ENCODE data around the gene RYR2.

RYR2 gene

DNA sequence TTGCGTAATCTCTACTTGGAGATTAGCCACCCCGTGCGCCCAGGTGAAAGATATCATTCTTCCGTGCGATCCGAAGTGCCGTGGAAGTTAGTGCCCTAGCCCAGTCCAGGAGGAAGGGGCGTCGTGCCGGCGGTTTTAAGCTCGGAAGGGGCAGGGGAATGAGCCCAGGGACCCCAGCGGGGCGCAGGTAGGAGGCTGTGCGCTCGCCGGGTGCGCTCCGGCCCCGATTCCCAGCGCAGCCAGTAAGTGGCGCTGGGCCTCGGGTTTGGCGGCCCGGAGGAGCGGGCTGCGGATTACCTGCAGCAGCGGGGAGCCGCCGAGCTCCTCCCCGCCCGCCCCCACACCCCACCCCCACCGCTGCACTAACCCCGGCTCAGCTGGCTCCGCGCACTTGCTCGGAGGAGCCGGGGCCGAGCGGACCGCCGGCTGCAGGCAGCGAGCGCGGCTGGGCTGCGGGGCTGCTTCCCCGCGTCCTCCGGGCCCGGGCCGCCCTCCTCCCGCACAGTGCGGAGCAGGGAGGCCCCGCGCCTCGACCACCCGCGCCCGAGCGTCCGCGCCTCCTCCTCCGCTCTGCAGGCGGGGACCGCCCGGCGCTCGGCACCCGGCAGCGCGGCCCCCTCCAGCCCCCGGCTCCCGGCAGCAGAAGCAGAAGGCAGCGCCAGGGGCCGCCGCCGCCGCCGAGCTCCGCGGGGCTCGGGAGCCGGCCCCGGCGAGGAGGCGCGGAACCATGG is at the start of gene RYR2:
Gene RYR2, plus strand, starts transcription at position 390 of the 731 bp plus-strand sequence. Its CDS starts 338 bp downstream, at position 728.
- no peak for DNase-seq (ENCODE audit: low read depth)

DNA sequence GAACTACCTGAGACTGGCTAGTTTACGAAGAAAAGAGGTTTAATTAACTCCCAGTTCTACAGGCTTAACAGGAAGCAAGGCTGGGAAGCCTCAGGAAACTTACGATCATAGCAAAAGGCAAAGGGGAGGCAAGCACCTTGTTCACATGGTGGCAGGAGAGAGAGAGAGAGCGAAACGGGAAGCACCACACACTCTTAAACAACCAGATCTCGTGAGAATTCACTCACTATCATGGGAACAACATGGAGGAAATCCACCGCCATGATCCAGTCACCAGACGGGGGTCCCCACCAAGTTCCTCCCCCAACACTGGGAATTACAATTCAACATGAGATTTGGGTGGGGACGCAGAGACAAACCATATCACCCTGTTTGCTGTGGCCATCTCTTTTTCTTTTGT is 49.5 kb upstream of the RYR2 start:
- no peak for DNase-seq (ENCODE audit: low read depth)

GRCh38 chr1:236994450-236994849 is 47.5 kb upstream of the RYR2 start:
- DNase-seq (ENCODE audit: low read depth) = no peak

- DNase-seq (ENCODE audit: low read depth) = no peak
Measured at GRCh38 chr1:236997361-236997760, 44.6 kb upstream of the RYR2 start.

GRCh38 chr1:236997882-236998281 is 44.1 kb upstream of the RYR2 start:
- DNase-seq (ENCODE audit: low read depth) = no peak

- no peak for DNase-seq (ENCODE audit: low read depth)
Measured at GRCh38 chr1:236998546-236998945, 43.4 kb upstream of the RYR2 start.

GRCh38 chr1:237000191-237000590 is 41.8 kb upstream of the RYR2 start:
- DNase-seq (ENCODE audit: low read depth) = no peak

DNA sequence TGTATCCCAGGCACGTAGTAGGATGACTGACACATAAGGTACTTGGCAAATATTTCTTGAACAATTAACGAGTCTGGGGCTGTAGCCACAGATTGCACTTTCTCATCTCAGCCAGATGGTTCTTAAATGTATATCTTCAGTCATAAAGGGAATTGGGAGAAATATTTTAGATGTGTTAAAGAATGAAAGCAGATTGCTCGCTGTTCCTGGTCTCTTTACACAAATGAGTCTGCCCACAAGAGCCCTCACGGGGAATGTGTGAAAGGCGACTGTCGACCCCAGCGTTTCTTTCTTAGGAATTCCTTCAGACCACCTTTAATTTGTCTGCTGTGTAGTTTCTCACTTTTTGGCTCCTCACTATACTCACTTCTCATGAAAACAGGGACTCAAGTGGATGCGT is 38.5 kb upstream of the RYR2 start:
- DNase-seq (ENCODE audit: low read depth) = no peak

DNA sequence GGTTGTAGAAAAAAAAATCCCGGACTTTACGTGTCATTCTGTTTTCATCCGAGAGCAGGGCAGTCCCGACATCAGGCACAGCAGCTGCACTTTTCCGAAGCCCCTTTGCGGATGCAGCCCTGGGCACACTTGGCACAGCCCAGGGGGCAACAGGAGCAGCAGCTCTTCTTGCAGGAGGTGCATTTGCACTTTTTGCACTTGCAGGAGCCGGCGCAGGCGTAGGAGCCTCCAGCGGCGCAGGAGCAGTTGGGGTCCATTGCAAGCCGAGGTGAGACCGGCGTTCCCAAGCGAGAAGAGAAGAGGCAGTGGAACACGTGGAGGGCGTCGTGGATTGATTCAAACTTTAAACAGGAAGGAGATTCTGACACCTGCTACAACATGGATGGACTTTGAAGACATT is 37.9 kb upstream of the RYR2 start, which contains the start of gene MT1HL1:
Gene MT1HL1, minus strand, starts transcription at position 326 of the 400 bp plus-strand sequence. Its CDS starts 69 bp downstream, at position 257.
- DNase-seq (ENCODE audit: low read depth) = no peak

GRCh38 chr1:237005674-237006073 is 36.3 kb upstream of the RYR2 start:
- DNase-seq (ENCODE audit: low read depth) = no peak

DNA sequence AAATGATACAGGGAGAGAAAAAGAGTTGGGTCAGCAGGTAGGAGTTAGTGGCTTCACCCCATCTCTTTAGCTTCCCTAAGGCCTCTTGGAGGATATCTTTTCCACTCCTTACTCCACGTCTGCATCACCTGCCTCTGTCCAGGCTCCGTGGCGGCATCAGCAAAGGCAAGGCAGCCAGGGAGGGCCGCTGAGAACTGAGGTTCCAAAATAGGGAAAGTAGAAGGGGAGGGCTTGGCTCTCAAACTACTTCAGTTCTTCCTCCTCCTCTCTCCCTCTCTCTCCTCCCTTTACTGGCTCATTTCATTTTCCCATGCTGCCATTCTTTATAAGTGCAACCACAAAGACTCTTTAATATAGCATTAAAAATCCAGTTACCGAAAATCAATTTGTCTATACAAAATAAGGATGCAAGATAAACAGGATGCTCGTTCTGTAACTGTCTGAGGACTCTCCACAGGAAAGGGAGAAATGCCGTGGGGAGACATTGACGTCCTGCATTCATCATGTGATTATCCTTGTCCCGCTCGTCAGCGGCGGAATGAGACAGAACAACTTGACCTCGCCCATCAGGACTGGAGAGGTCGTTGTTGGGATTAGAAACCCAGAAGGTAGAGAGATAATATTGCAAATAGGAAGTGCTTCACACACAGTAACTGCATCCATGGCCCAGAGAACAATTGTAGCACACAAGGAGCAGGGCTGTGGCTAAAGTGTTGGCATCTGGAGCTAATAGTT is 34.7 kb upstream of the RYR2 start:
- DNase-seq (ENCODE audit: low read depth) = no peak

DNA sequence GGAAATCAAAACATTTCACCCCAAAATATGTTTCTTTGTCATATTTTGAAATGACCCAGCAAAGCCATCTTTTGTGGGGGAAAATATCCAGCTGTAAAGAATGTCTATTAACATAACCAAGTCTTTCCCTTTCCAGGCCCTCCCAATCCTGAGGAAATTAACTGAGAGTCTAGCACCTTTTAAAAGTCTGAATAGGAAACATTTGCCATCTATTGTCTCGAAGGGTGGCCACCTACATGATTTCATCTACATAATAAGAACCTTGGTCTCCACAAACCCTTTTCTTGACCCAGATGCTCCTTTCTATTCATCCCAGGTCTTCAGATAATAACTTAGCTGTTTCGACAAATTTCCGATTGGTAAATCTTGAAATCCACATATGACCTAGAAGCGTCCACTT is 32.4 kb upstream of the RYR2 start:
- no peak for DNase-seq (ENCODE audit: low read depth)

DNA sequence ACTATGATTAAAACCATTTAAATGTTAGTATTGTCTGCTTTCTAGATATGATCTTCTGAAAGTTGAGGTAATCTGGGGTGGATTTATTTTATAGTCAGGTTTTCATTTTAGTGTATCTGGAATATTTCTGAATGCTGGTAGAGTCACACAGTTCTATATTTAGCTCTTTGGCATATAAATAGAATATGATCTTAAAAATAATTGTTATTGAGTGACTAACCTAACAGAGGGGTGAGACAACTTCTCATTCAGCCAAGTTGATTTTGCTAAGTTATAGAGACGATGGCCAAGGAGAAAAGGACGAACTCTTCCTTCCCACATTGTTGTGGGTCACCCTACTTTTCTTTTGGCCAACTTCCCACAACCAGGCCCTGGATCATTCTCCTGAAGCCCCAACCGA is 30.6 kb upstream of the RYR2 start:
- DNase-seq (ENCODE audit: low read depth) = no peak

- no peak for DNase-seq (ENCODE audit: low read depth)
Measured at GRCh38 chr1:237012361-237012760, 29.6 kb upstream of the RYR2 start.

DNA sequence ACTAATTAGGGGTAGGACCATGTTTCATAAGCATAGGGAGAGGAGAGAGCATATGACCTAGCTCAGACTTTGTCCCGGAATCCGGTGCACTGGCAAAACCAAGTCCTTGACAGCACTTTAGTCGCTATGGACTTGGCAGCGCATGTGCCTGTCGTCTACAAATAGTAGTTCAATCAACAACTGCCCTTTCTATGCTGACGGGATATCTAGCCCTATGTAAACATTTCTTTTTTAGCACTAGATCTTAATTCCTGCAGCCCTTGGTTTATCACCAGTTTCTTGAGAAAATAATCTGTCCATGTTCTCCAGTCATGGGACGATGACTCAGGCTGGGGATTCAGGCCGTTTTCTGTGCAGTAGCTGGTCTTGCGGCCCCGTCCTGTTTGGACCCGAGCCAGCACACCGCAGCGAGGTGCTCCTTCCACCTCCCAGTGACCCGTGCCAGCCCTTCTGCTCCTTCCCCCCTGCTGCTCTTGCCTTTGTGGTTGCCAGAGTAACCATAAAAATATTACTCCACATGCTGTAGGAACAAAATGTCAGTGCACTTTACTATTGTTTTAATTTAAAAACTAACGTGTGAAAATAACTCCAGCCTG is 29.1 kb upstream of the RYR2 start:
- no peak for DNase-seq (ENCODE audit: low read depth)

- DNase-seq (ENCODE audit: low read depth) = no peak
Measured at GRCh38 chr1:237013608-237014007, 28.4 kb upstream of the RYR2 start.

DNA sequence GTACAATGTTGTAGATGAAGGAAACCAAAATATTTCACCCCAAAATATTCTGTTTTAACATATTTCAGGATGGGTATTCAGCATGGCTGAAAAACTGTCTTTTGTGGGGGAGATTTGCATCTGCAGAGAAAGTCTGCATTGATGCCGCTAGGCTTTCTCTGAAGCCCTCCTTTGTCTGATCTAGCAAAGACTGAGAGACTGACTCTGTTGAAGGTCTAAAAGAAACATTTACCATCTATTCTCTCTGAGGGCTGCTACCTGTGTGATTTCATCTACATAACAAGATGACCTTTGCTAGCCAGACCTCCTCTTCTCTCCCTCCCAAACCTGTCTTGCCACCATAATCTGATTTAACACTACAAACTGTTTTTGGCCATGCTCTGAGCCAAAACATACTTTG is 25.4 kb upstream of the RYR2 start:
- DNase-seq (ENCODE audit: low read depth) = no peak

GRCh38 chr1:237018896-237019295 is 23.1 kb upstream of the RYR2 start:
- DNase-seq (ENCODE audit: low read depth) = no peak

- no peak for DNase-seq (ENCODE audit: low read depth)
Measured at GRCh38 chr1:237025358-237026074, 16.5 kb upstream of the RYR2 start.

DNA sequence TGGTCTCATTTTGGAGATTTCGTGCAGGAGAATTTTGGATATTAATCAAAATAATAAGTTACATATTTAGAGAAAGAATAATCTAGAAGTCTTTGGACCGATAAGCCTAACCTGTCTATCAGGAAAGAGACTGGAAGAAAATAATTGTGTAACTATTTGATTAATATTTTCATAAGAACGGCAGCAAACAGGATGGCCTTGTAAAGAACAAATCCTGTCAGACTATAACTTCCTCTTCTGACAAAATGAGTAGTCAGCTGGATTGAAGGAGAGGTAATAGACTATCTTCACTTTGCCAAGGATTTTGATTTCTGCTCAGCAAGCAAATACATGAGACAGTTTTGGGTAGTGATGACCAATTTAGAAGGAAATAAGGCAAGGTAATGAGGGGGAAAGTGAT is 12.7 kb upstream of the RYR2 start:
- no peak for DNase-seq (ENCODE audit: low read depth)

DNA sequence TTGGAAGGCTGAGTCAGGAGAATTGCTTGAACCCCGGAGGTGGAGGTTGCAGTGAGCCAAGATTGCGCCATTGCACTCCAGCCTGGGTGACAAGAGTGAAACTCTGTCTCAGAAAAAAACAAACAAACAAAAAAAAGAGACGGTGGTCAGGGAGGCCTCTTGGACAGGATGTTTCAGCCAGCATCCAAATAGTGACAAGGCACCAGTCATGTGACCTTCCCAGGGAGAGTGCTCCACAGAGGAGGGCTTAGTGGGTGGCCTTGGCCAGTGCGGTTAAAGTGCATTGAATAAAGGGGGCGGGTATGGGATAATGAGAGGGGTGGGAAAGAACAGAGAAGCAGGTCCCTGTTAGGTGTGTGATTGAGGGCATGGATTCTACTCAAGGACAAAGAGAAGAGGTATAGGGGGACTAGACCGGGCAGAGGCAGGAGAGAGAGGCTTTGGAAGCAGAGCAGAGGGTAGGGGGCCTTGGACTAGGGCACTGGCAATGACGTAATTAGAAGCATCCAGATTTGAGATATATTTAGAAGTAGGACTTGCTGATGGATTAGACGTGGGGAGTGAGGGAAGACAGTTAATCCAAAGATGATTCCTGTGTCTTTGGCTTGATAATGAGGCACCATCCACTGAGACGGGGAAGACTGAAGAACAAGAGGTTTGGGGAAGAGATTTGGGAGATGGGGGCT is 12.0 kb upstream of the RYR2 start:
- no peak for DNase-seq (ENCODE audit: low read depth)

GRCh38 chr1:237031480-237031879 is 10.5 kb upstream of the RYR2 start:
- DNase-seq (ENCODE audit: low read depth) = no peak
